ENCODE data around the gene SEMA3C. TPM values are rescaled to one million over a fixed set of nuclear protein-coding genes. Genes with fewer than 3 reads are reported as not detected.
A peak's percentile ranks its signal among the peaks of the same experiment; 100 is the strongest.

The SEMA3C gene
- total RNA-seq, 1 experiment from 2014 or later = 33.7 TPM

- no peak for DNase-seq (ENCODE audit: low read depth)
Observed at GRCh38 chr7:80705130-80705781, 213.6 kb downstream of the SEMA3C start.

- DNase-seq (ENCODE audit: low read depth) = no peak
Observed at GRCh38 chr7:80703272-80703671, 215.6 kb downstream of the SEMA3C start.

GRCh38 chr7:80699721-80700256 is 219.1 kb downstream of the SEMA3C start:
- no peak for DNase-seq (ENCODE audit: low read depth)

- DNase-seq (ENCODE audit: low read depth) = peak; percentile 50
Observed at GRCh38 chr7:80699045-80699638, 219.7 kb downstream of the SEMA3C start.

Measured in HT1080 (cell line).